Mammary epithelial cell (primary cell): ENCODE results near the gene SEMA4D.

Source experiments
- EZH2 ChIP-seq: IDR thresholded peaks from 2 replicates; pipeline ENCODE4 v1.6.1; 2012; ENCODE audit warnings: low read length, inconsistent platforms, borderline replicate concordance
- TF ChIP-seq, protein P1 (sequence below), 2 donors: IDR thresholded peaks in 1 of 2; conservative IDR thresholded peaks in 1 of 2; 2 replicates each; pipeline ENCODE4 v1.5.1; 2011 to 2012; ENCODE audit warnings: inconsistent platforms in 2 of 2, low read length in 2 of 2, mild to moderate bottlenecking in 2 of 2, control low read depth in 1 of 2, low read depth in 1 of 2; ENCODE audit not compliant: insufficient read depth in 1 of 2; ENCODE audit errors: extremely low read depth in 1 of 2

DNA sequence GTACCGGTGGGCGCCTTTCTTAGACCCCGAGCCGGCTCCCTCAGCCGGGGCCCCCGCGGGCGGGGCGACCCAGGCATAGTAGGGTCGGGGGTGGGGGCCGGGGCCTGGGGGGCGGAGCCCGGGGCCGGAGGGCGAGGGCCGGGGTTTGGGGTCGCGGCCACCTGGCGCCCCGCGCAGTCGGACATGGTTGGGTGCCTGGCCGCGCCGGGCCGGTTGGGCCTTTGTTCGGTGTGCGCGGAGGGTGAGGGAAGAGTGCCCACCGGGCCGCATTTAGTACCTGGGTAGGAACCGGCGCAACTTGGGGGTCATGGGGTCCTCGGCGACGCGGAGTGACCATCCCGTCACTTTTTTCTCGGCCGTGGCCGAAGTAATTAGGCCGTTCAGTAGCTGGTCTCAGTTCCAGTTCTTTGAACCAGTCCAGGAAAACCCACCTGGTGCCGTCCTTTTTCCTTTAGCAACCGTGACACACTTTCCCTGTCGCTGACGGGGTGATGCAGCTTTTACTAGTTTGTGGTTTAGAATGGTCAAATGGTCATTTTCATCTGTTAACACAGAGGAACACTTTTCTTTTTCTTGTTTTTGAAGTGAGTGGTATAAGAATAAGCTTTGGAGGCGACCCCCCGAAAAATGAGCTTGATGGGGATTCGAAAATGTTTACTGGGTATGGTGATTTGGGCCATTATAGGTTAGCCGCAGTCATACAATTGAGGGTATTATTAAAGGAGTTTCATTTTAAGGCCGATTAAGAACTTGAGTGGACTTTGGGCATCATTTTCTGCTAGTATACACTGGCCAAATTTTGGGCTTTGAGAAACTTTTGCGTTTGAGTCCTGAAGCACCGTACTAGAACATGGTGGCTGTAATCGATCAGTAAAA is 186.3 kb downstream of the SEMA4D start:
- TF ChIP-seq, protein P1, sequence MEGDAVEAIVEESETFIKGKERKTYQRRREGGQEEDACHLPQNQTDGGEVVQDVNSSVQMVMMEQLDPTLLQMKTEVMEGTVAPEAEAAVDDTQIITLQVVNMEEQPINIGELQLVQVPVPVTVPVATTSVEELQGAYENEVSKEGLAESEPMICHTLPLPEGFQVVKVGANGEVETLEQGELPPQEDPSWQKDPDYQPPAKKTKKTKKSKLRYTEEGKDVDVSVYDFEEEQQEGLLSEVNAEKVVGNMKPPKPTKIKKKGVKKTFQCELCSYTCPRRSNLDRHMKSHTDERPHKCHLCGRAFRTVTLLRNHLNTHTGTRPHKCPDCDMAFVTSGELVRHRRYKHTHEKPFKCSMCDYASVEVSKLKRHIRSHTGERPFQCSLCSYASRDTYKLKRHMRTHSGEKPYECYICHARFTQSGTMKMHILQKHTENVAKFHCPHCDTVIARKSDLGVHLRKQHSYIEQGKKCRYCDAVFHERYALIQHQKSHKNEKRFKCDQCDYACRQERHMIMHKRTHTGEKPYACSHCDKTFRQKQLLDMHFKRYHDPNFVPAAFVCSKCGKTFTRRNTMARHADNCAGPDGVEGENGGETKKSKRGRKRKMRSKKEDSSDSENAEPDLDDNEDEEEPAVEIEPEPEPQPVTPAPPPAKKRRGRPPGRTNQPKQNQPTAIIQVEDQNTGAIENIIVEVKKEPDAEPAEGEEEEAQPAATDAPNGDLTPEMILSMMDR (conservative IDR thresholded peaks at IDR 0.05 in 1 of 2, IDR thresholded peaks at IDR 0.05 in 1 of 2; ENCODE audit: extremely low read depth in 1 of 2, insufficient read depth in 1 of 2, low read depth in 1 of 2, low read length in 2 of 2), result no peak
- TF ChIP-seq EZH2, result no peak
